Hematopoietic multipotent progenitor cell treated with erythropoietin and hydrocortisone succinate and interleukin-3 and kit ligand, for 4 days (in vitro differentiated cells): ENCODE measurements around the gene GC.
"Not testable (repeated sequence)": the region's sequence is repeated elsewhere in the genome, so short reads cannot be mapped to it uniquely, and the experiment has no call there.

Source experiments
- DNase-seq: peaks from one replicate; pipeline ENCODE4 v3.0.0-alpha.2; 2015

The GC gene

DNA sequence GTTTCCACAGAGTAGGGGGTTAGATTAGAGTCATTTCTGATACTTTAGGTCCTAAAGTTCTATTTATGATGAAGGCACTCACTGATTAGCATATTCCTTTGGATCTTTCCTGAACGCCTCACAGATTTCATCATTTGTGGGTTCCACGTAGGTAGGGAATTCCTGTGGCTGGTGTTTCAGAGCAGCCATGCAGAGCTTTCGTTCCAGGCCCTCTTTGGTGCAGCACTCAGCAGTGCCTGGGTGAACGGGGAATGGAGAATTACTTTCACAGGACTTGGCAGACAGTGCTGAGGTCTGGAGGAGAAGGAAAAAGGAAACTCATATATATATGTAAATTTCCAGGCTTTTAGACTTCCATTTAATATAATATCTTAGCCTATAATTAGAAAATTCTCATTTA, 18.5 kb downstream of the GC start:
- DNase-seq = no peak

DNA sequence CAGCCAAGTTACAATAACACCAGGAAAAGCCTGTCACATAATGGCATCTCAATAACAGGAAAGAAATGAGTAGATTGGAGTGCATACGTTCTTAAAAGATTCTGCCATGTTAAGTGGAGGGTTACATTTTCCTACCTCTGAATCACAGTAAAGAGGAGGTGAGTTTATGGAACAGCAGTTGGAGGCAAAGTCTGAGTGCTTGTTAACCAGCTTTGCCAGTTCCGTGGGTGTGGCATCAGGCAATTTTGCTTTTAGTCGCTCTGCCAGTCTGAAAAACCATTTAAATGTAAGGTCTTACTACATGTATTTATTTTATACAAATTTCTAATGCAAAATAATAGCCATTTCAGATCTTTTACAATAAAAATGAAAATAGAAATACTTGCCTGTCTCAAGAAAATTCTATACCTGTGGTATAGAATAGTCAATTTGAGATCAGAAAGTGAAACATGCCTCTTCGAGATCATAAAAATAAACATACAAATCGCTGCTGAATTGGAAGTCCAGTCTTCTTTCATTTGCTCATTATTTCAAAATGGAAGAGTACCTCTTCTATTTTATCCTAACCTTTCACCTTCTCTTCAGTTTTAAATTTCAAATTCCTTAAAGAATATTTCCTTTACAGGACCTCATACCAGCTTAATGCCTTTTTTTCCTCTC, 31.4 kb downstream of the GC start:
- DNase-seq = no peak

DNA sequence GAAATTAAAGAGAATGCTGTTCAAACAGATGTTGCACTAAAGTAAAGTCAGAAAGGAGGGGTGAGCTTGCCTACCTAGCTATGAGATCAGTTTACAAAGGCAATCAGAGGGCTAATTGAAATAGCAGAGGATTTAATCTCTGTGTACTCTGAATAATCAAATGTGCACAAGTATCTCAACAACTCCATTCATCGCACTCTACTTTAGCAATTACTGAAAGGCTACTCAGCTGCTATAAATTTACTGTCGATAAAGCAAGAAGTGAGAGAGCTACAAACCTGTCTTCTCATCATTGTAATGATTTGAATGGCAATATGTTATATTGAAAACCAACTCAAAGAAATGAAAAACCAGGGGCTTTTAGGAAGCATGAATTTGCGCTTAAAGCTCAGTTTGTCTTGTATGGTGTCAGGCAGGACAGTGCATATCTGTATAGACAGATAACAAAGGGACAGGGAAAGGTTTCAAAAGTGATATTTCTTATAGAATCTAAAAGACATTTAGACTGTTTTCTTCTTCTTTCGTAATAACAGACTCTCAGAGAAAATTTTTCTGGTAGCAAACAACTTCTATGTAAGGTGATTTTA, 34.8 kb downstream of the GC start:
- no peak for DNase-seq

- DNase-seq = no peak
These were observed 37.5 kb downstream of the GC start for GRCh38 chr4:71746379-71746778.

- not testable (repeated sequence) for DNase-seq
These were observed 45.1 kb downstream of the GC start for GRCh38 chr4:71738782-71739181.

DNA sequence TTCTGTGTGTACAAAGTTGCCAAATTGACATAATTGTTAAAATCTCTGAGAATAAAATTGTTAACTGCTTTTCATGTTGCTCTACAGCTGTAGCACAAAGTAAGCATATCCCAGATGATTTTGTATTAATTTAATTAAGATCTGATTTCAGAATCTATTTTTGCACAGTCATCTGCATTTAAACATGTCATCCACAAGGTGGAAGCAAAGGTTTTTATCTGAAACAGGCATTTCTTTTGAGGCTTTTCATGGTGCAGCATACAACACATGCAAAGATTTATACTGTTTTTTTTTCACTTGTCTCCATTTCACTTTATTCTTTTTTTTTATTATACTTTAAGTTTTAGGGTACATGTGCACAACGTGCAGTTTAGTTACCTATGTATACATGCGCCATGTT, 51.2 kb downstream of the GC start:
- DNase-seq = peak; percentile 63

DNA sequence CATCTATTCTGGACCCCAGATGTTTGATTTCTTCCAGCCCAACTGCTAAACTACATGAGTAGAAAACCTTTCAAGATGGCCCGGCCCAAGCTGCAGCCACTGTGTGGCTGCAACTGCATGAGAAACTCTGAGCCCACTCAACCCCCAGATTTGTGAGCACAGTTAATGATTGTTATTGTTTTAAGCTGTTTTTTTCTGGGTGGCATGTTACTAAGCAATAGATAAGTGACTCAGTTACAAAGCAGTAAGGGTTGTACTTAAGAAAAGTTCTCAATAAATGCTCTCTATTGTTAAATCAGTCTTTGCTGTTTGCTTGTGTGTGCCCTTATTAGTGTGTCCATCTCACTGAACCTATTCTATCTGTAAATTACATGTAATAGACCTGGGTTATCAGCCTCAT, 51.8 kb downstream of the GC start:
- DNase-seq = no peak

DNA sequence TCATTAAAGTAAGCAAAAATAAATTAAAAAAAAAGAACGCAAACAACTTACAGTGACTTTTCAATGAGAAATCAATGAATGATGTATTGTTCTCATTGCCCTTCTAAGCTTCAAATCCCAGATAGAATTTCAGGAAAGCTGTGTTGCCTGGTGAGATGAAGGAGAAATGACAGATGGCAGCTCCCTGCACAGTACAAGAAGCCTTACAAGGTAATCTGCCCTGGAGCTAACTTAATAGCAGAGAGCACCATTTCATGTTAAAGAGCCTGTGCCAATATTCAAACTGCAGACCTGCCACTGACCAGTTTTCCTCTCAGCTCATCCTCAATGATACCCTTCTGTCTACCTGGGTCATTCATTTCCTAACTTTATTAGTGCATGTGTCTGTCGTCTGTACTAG, 54.0 kb downstream of the GC start:
- no peak for DNase-seq

GRCh38 chr4:71713611-71714203, 70.2 kb downstream of the GC start:
- DNase-seq = peak; percentile 72

DNA sequence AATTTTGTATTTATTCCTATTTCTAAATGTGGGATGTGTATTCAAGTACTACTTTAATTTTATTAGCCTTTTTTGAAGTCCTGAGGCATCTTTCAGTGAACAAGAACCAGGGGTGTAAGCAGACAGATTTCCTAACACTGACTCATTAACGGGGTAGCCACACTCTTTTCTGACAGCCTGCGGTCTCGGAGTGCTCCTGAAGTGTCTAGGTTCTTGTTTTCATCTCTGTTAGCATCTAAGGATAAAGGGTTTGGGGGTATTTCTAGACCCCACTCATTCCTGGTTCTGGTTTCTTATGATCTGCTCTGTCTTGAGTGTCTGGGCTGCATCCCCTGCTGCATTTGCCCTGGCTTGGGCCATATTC, 71.9 kb downstream of the GC start:
- no peak for DNase-seq

- DNase-seq = no peak
These were observed 72.6 kb downstream of the GC start for GRCh38 chr4:71711044-71711984.

DNA sequence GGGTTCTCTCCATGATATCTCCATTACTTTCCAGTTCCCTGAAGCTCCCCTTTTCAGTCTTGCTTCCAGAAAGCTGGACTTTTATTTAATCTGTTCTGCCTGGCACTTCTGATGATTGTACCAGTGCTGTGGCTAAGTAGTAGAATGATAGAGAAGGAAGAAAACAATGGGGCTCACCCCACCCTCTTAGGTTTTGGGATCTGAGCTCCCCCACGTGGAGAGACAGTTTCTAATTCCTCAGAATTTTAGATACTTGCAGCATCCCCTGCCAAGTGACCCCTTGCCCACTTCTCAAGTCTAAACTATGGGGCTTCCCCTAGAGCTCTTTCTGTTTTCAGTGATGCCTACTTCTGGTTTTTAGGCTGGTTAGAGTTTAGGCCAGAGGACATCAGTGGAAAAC, 73.9 kb downstream of the GC start:
- no peak for DNase-seq

DNA sequence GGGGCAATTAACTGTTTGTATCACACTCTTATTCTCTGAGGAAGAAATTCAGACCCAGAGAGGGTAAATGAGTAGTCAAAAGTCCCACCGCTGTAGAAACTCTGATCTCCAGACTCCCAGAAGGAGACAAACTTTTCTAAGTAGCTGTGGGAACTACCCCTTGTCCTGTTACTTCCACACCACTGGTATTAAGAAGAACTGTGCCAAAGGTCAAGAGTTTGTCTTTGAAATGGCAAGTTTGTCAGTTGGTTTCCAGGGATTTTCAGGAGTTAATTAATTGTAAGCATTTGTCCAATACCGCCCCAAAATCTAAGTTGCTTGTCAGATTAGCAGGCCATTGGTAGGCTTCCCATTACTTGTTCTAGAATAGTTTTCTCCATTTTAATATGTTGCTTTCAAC, 85.7 kb downstream of the GC start:
- DNase-seq = no peak

DNA sequence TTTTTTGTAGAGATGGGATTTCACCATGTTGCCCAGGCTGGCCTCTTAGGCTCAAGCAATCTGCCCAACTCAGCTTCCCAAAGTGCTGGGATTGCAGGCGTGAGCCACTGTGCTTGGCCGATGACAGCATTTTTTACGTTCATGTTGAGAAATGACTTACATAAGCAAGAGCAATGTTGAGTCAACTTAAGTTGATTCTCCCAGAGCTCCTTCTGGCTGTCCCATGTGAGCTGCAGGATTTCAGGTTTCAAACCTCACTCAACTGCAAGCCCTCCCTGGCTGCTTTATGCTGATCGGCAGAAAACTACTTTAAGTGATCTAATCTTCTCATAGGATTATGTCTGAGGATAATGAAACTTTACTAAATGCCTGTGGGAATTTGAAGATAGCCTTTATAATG, 86.8 kb downstream of the GC start:
- no peak for DNase-seq

DNA sequence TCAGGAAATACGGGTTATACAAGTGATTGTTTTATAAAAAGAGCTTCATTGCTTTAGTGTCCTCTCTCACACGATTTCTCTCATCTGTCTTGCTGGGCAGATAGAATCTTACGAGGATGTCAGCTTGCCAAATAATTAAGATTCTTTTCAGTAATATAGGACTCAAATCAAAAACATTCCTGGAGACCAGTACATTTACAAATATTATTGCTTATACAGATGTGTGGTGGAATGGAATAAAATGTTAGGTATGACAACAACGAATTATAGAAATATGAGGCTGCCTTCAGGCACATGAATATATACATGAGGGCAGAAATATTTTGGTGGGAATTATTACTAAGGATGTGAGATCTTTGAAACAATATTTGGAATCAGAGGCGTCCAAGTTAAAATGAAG, 88.9 kb downstream of the GC start:
- DNase-seq = no peak

- no peak for DNase-seq
These were observed 90.9 kb downstream of the GC start for GRCh38 chr4:71692963-71693362.

DNA sequence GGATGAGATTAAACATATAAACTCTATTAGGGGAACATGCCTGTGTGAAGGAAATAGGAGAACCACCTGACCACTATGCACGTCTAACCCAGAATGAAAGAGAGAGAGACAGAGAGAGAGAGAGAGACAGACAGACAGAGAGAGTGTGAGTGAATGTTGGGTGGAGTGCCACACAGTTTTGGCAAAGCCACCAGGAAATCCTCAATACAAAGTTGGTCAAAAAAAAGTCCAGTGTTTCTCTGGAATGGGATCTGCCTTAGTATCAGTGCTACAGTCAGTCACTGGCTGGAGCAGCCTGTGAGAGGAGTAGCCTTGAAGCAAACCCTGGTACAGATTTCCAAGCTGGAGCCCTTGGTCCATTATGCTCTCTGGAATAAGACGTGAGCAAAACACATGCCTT, 91.7 kb downstream of the GC start:
- DNase-seq = no peak
